Measurements from ENCODE around the gene HESX1. TPM values are rescaled to one million over a fixed set of nuclear protein-coding genes. Genes with fewer than 3 reads are reported as not detected.

The HESX1 gene
- total and polyA plus RNA-seq, 2 of the 8 experiments (the other 6 are each of a cell fraction or from before 2014, with no cell fraction given) = 7.1 to 12.0 TPM

GRCh38 chr3:57194641-57195040, 5.1 kb downstream of the HESX1 start (continued):
- TF ChIP-seq CBX8 (IDR thresholded peaks at IDR 0.05; ENCODE audit: borderline replicate concordance, low read depth, low read length) (no peak), TAF1 (IDR thresholded peaks at IDR 0.05; ENCODE audit: low read depth, low read length) (no peak), BACH1 (IDR thresholded peaks at IDR 0.05; ENCODE audit: low read length) (no peak), TAF7 (optimal IDR thresholded peaks at IDR 0.05; ENCODE audit: borderline replicate concordance, low read depth, low read length) (no peak), RFX5 (IDR thresholded peaks at IDR 0.05; ENCODE audit: borderline replicate concordance, low read depth, low read length) (no peak)

Data from H1 (cell line).